Measurements from ENCODE around the gene SPOCD1.

Gene SPOCD1

GRCh38 chr1:31771891-31772668 is 43.7 kb downstream of the SPOCD1 start:
- DNase-seq (ENCODE audit: low spot score) = no peak

DNA sequence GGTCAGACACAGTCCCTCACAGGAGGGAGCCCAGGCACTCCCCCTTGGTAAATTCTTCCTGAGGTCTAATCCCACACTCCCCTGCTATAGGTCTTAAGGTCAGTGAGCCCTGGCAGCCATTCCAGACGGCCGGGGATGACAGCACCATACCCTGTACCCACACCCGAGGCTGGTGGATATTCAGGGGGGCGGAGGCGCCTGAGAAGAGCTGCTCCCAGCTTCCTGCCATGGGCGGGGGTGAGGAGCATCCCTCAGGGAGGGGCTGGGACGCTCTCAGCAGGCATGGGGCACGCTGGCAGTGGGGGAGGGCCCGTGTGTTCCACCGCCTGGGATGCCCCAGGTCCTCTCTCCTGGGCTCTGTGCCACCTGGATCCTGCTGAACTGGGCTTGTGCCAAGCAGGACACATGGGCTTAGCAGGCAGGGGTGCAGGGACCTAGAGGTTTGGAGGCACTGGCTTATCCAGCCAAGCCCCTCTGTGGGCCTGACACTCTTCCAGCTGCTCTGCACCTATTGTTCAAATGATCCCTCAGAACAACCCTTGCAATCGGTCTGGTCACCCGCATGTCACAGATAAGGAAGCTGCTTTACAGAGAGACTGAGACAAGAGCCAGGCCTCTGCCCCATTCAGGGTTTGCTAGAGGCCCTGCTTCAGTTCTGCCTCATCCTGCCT is 46.0 kb downstream of the SPOCD1 start:
- no peak for DNase-seq (ENCODE audit: low spot score)

DNA sequence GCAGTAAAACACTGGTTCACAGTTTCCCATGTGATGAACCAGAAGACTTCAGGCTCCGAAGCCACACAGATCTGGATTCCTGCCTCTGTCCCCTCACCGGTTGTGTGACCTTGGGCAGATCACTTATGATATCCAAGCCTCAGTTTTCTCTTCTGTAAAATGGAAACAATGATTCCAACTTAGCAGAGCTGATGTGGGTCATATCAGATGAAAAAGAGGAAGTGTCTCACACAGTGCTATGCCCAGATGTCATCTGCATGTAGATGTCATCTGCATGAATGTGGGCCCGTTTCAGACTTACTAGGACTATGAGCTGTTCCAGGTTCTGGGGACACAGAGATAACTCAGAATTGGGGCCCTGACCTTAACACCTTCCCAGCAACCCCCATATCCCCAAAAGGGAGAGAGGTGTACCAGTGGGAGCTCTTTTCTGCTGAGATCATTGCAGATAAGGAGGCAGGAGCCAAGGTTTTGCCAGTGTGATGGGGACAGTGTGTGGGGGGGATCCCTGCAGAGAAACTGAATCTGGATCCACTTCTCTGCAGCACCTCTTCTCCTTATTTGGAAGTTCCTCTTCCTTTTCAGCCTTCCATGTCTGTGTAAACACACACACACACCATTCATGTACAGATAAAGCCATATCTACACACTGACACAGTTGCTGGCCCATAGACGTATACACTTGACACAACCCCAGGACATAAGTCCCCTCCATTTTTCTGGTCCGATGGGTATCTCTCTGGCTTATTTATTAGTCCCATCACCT is 46.7 kb downstream of the SPOCD1 start:
- DNase-seq (ENCODE audit: low spot score) = peak; percentile 54

DNA sequence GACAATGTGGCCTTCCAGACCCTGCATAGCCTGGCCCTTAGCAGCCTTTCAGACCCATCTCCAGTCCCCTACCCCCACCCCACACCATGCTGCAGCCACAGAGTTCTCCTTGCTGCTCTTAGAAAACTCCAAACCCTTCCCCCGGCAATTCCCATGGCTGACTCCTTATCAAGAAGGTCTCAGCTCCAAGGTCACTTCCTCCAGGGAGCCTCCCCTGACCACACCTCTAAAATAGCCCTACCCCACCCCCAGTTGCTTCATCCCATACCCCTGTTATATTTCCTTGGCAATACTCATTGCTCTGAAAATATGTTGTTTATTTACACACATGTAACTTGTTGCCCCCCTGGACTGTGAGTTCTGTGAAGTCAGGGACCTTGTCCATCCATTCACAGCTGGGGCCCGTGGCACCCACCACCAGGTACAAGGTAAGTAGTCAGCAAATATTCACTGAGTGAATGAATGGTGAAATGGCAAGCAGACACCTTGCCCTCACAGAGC is 47.4 kb downstream of the SPOCD1 start:
- DNase-seq (ENCODE audit: low spot score) = no peak

DNA sequence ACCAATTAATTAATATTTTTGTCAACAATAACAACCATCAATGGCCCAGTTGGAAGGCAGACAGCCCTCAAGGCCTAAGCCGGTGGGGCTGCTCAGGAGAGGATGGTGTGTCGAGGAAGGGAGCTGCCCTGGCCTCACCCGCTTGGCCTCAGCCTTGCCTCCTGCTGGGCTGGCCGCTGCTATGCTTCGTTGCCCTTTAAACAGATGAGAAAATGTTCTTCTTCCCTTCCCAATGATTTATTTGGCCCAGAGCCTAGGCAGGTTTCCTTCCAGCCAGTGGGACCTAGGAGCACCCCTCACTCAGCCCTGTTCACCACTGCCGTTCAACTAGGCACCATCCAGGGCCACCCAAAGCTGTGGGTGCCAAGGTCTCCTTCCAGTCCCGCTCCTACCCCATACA is 48.6 kb downstream of the SPOCD1 start:
- DNase-seq (ENCODE audit: low spot score) = no peak

- no peak for DNase-seq (ENCODE audit: low spot score)
Observed at GRCh38 chr1:31765516-31765915, 50.3 kb downstream of the SPOCD1 start.

DNA sequence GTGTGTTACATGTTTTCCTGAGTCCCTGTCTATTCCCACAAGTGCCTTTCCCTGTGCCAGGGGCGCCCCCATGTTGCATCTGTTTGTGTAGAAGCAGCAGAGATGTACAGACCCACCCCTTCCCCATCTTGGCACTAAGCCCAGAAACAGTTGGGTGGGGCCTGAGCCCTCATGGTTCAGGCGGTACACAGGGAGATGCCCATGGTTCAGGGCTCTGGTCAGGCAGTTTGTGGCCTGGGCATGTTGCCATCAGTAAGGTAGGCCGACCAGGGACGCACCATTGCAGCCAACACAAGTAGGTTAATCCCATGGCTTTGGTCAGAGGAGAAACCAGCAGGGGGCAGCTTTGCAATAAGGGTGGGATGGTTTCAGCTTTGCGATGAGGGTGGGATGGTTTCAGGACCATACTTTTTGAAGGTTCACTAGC is 50.8 kb downstream of the SPOCD1 start:
- DNase-seq (ENCODE audit: low spot score) = no peak

DNA sequence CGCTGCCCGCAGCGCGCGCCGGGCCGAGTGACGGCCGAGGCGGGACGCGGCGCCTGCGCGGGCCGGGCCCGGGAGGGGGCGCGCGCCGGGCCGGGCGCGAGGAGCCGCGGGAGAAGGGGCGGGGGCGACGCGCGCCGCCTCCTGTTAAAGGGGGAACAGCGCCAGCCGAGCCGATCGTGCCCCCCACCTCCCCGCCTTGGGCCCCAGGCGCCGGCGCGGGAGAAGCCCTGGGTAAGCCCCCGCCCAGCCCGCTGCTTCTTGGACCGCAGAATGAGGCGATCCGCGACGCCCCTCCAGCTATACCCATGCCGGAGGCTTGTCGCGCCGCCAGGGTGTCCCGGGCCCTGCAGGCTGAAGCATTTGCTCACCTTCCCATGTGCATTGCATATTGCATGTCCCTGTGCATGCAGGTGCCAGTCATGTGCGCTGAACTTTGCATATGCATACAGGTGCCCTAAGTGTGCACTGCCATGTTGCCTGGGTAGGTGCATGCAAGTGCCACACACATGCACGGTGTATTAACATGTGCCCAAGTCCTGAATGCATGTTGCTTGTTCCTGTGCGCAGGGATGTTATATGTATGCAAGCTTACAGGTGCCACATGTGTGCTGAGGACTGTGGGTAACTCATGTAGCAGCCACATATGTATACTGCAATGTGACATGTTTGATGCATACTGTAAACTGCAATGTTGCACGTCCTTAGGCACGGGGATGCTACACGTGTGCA is 51.3 kb downstream of the SPOCD1 start, which contains the start of gene ADGRB2:
TSS of gene ADGRB2 (minus strand) at position 29 of the 729 bp plus-strand sequence. CDS start 7,119 bp downstream, outside the sequence.
- peak; percentile 53 for DNase-seq (ENCODE audit: low spot score)

GRCh38 chr1:31763671-31764311 is 52.0 kb downstream of the SPOCD1 start:
- DNase-seq (ENCODE audit: low spot score) = no peak

GRCh38 chr1:31762726-31763670 is 52.8 kb downstream of the SPOCD1 start:
- DNase-seq (ENCODE audit: low spot score) = peak; percentile 89

- no peak for DNase-seq (ENCODE audit: low spot score)
Observed at GRCh38 chr1:31762323-31762722, 53.5 kb downstream of the SPOCD1 start.

GRCh38 chr1:31761883-31762282 is 53.9 kb downstream of the SPOCD1 start:
- no peak for DNase-seq (ENCODE audit: low spot score)

DNA sequence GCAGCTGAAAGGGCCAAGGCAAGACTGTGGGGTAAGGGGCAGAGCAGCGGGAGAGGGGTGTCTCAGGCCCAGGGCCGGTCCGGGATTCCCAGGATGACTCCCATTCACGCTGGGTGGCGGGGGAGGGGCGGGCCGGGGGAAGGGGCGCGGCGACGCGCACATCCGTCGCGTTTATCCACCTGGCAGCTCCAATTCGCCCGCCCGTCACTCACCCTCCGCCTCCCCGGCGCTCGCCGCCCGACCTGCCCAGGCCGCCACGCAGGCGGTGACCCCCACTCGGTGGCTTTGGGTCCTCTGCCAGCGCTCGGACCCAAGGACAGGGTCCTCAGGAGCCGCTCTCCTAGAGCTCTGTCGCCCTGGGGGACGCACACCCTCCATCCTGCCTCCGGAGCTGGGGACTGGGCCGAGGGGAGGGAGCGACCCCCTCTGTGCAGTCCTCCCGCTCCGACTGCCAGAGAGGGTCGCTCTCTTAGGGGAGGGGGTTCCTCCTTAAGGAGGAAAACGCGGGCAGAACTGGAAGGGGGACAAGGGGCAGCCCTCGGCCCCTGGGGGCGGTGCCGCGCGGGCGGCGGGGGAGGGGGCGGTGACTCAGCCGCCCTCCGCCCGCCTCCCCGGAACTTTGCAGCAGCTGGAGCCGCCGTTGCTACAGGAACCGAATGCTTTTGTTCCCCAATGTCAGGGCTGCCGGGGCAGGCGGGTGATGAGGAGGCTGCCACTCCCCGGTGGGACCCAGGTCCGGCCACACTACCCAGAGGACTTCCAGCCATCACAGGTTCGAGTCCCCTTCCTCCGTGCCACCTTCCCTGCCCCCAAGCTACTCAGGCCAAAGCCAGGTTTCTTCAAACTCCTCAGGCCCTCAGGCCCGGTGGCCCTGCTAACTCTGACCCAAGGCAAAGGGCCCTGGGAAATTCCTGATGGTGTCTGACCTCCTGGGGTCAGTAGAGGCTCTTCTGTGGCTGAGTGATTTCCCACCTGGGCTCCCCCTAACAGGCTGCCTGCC is 55.1 kb downstream of the SPOCD1 start:
- peak; percentile 70 for DNase-seq (ENCODE audit: low spot score)

GRCh38 chr1:31759298-31760023 is 56.4 kb downstream of the SPOCD1 start:
- no peak for DNase-seq (ENCODE audit: low spot score)

GRCh38 chr1:31758823-31759222 is 57.0 kb downstream of the SPOCD1 start:
- no peak for DNase-seq (ENCODE audit: low spot score)

DNA sequence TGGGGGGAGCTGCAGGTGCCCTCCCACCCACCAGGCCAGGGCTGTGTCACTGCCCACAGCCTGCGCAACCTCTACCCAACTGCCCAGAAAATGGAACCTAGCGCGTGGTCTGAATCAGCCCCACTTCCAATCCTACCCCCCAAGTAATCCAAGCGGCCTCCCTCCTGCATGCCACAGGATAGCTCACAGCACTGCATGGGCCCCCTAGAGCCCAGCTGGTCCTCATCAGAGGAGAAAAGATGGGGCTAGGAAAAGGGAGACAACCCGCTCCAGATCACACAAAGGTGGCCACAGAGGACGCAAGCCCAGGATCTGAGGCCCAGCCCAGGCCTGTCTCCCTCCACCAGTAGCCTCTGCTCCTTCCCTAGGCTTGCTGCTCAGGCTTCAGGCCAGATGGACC is 57.8 kb downstream of the SPOCD1 start:
- no peak for DNase-seq (ENCODE audit: low spot score)

GRCh38 chr1:31757204-31757679 is 58.6 kb downstream of the SPOCD1 start:
- DNase-seq (ENCODE audit: low spot score) = no peak

DNA sequence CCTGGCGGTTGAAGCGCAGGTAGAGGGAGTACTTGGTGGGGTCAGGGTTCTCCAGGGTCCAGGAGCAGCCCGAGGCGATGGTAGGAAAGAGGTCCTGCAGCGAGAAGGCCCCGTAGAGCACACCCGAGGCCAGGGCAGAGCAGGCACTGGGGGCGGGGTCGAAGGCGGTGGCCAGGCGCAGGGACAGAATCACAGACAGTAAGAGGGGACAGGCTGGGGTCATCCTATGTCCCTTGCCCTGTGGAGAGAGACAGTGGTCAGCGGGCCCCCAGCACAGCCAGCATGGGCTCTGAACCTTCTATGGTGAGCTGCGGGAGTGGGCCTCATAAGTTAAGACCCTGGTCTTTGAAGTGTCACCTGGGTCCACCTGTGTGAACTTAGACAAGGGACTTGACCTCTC is 59.2 kb downstream of the SPOCD1 start:
- no peak for DNase-seq (ENCODE audit: low spot score)

Data from germinal center (tissue), 1 donor.